GM19372 (cell line): ENCODE results near the gene TECRL.

Source experiments
- ATAC-seq: cut with Tn5 transposase; IDR thresholded peaks from one replicate; pipeline ENCODE4 v1.9.1; 2021; ENCODE audit warnings: mild to moderate bottlenecking, low read depth, moderate library complexity; ENCODE audit not compliant: unreplicated experiment

Gene TECRL

DNA sequence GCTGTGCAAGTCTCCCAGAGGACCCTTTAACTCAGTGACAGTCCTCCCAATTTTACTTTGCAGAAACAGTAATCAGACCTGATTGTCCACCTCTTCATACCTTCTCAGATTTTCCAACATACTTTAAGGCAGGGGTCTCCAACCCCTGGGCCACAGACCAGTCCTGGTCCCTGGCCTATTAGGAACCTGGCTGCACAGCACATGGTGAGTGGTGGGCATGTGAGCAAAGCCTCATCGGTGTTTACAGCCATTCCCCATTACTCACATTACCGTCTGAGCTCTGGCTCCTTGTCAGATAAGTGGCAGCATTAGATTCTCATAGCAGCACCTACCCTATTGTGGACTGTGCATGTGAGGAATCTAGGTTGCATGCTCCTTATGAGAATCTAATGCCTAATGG is 74.3 kb downstream of the TECRL start:
- ATAC-seq: no peak

DNA sequence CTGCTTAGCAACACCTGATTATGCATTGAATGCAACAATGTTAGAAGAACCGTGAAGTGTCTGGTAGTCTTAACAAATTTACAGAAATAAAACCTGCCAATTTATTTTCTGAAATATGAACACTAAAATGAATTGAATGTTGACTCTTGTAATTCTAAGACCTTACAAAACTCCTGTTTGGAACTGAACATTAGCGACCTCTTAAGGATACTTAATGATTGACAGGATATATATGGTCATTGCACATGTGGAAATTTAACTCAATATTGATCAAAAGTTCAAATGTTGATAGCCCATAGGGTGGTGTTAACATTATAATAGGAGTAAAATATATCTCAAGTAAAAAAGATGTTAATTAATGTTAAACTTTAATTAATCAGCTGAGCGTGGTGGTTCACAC is 79.1 kb downstream of the TECRL start:
- no peak for ATAC-seq

DNA sequence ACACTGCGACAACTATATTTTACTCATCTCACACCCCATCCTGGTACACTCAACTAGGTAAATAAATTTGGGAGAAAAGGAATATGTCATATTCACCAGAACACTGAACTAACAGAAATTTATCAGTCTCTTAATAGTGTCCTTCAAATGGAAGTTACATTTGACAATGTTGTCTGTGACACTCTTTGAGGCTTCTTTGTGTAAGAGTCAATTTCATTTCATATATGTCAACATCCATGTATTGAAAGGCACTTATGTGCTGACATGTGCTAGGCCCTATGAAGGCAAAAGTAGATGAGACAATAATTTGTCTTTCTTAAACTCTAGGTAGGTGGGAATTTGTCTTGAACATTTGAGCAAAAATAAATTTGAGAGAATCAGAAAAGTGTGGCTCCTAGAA is 82.0 kb downstream of the TECRL start:
- ATAC-seq: no peak

DNA sequence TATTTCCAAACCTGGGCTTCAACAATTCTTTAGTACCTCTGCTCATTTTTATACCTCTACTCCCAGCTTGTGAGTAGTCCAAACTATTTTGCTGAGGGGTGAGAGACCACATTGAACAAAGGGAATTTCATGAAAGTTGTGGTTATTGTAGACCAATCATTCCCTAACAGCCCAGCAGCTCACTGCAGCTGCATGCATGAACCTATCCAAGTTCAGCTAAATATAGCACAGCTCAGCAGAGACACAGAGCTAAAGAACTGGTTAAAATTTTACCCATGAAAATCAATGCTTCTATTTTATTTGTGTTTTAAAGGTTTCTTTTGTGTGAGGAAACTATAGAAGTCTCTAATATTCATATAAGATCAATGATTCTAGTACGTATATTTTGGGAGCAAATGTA is 82.7 kb downstream of the TECRL start:
- ATAC-seq: no peak

DNA sequence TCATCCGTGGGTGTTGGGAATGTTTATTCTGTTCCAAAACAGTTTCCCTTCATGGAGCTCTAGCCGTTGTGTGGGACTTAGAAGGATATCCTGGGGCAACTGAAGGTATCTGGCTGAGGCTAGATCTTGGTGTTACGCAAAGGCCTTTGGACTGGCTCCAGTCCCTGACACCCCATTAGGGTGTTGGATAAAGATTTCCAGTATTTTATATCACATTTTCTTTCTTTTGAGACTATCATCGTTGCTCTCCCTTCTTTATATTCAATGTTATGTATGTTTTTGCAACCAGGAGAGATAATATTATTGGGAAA is 103.0 kb downstream of the TECRL start:
- ATAC-seq: no peak

DNA sequence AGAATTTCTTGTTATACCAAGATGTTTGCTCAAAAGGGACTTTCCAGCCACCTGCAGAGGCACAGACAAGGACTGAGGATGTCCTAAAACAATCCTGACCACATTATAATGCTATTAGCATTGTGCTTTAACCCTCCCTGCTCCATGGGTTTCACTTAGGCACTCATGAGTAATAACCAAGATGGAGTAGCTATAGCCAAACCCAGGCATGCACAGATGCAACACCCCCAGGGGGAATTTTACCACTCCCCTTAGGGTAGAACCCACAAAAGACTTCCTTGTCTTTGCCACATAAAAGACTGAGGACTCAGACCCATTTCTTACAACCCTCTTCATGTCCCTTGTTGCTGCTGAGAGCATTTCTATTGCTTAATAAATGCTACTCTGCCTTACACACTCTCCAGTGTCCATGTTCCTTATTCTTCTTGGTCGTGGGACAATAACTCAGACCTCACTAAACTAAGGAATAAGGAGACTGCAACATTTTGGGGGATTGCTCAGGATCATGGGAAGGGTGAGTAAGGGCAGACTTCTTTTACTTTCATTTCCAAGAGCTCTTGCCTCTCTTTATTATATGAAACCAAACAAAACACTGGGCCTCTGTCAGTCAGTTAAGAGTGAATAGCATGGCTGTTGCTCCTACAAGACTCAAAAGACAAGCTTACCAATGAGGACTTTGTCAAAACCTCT is 103.5 kb downstream of the TECRL start:
- ATAC-seq: no peak

DNA sequence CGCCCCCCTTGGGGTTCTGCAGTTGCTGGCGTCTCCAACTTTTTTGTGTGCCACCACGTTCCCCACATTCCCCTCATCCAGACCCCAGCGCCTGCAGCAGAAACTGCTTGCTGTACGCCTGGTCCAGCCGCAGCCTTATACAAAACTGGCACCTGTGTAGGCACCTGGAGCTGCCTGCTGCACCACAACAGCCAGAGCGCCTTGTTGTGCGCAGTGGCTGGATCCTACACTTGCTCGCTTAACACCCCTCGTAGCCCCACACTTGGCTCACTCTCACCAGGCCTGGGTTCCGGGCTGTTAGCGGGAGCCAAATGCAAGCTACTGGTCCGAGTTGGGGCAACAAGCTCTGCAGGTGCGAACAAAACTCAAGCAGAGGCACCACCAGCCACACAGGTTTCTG is 136.8 kb downstream of the TECRL start:
- no peak for ATAC-seq

DNA sequence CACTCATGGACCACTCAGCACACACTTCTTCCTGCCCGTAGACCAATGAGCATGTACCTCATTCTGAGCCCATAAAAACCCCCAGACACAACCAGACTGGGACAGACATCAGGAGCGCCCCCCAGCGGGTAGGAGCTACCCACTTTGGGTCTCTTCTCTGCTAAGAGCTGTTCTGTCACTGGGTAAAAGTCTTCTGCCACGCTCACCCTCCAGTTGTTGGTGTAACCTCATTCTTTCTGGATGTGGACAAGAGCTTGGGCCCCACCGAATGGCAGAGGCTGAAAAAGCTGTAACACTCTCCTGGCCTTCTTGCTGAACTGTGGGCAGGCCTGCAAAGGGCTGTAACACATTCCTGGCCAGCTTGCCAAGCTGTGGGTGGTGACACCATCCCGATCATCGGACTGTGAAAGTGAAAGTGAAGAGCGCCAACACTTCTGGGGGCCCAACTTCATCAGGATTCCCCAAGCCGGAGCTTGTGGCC is 137.6 kb downstream of the TECRL start:
- ATAC-seq: no peak

DNA sequence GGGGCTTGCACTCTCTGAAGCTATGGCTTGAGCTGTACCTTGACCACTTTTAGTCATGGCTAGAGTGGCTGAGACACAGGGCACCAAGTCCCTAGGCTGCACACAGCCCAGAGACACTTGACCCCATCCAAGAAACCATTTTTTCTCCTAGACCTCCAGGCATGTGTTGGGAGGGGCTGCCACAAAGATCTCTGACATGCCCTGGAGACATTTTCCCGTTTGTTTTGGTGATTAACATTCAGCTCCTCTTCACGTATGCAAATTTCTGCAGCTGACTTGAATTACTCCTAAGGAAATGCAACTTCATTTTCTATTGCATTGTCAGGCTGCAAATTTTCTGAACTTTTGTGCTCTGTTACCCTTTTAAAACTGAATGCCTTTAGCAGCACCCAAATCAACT is 142.6 kb downstream of the TECRL start:
- no peak for ATAC-seq

DNA sequence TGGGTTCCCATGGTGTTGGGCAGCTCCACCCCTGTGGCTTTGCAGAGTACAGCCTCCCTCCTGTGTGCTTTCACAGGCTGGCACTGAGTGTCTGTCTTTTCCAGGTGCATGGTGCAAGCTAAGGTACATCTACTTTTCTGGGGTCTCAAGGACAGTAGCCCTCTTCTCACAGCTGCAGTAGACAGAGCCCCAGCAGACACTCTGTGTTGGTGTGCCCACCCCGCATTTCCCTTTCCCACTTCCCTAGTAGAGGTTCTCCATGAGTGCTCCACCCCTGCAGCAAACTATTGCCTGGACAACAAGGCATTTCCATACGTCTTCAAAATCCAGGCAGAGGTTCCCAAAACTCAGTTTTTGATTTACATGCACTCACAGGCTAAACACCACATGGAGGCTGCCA is 143.0 kb downstream of the TECRL start:
- ATAC-seq: no peak

DNA sequence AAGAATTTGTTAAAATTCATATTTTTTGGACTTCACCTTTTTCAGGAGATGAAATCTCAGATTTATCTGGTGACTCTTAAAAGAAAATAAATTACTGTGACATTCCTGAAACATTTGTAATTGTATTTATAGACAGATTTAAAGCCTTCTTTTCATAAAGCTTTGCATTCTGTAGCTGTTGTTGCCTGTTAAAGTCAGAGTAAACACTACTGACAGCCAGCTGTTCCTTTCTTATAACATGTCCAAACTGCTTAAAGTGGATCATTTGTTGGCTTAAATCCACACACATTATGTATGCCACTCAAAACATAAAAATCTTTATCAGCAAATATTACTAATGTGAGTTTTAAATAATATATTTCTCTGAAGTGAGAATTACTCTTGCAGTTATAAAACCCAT is 157.5 kb downstream of the TECRL start:
- no peak for ATAC-seq

DNA sequence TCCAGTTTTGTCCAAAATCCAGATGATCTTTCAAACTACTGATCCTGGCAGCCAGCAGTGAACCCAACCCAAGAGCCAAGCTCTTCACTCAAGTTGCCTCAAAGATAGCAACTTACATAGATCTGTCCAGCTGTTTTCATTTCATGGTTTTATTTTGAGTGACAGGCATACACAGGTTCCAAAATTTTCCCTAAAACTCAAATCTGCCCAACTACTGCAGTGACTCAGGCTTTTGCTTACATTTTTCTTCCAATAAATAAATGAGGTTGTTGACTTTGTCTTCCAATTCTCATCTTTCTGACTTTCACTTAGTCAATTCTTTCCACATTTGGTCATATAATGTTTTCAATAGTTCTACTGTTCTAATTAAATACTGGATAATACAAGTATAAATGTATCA is 158.8 kb downstream of the TECRL start:
- ATAC-seq: no peak

DNA sequence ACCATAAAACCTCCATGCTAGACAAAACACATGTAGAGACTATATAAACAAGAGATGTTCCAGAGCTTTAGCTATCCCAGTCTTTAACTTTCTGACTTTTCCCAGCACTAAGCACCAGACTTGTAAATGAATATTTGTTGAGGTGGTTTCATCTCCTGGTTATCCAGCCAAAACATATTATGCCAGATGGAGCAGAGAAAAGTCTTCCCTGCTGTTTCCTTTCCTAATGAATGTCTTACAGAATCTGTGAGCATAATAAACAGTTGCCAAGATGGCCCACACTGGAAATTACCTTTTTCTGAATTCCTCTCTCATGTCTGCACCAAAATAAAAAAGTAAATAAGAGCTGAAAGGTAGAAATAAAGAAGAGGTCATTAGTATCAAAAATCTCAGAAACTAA is 159.2 kb downstream of the TECRL start:
- no peak for ATAC-seq

DNA sequence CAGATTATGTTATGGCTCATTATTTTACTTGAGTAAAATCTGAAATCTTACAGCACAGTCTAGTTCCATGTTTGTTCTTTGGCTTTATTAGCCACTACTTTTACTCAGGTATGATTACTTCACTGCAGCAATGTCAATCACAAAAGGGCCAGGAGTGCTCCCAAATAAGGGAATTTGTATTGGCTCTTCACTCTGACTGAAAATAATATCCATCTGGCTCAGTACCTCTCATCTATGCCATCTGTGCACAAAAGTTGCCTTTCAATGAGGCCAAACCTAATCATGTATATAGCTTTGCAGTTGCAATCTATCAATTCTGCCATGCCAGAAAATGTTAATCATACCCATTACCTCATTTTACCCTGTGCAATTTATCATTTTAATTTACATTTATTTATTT is 161.1 kb downstream of the TECRL start:
- no peak for ATAC-seq

DNA sequence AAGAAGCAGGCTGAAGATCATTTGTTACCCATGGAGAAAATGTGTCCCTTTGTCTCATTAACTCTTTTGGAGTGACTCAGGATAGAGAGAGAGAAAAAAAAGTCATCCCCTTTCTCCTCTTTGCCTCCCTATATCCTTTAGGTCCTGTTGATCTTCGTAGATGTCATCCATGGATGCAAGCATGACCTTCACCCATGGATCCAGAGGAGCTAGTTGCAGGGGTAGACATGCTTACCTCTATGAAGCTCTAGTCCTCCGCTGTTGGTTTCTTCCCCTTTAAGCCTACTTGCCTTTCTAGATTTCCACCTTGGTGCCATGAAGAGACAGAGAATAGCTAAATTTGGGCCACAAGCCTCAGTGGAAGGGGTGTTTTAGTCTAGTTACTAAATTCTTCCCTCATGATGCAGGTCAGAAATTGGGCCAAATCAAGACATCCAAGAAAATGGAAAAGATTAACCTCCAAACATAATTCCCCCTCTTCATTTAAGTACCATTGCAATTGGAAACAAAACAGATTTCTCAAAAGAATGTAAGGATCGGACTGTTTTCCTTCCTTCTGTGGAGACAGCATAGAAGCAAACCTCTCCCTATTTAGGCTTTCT is 178.4 kb downstream of the TECRL start:
- no peak for ATAC-seq
